Mesendoderm (in vitro differentiated cells): ENCODE results near the gene RENBP.
A peak's percentile ranks its signal among the peaks of the same experiment; 100 is the strongest.

Source experiments
- DNase-seq: peaks from one replicate; pipeline ENCODE4 v3.0.0; 2013
- H2AK5ac ChIP-seq: 2 replicates; pipeline ENCODE4 v1.6.1; 2013; ENCODE audit warnings: low read length, inconsistent platforms
- H2BK120ac ChIP-seq: 2 replicates; pipeline ENCODE4 v1.6.1; 2013; ENCODE audit warnings: low read depth, mild to moderate bottlenecking, low read length, moderate library complexity, mixed read lengths
- H2BK15ac ChIP-seq: replicated peaks from 2 replicates; pipeline ENCODE4 v1.6.1; 2013; ENCODE audit warnings: low read depth, mild to moderate bottlenecking, moderate library complexity
- H2BK5ac ChIP-seq: 2 replicates; pipeline ENCODE4 v1.6.1; 2013; ENCODE audit warnings: low read length, inconsistent platforms
- H3K18ac ChIP-seq: 2 replicates; pipeline ENCODE4 v1.6.1; 2013; ENCODE audit warnings: mild to moderate bottlenecking, low read length, mixed read lengths
- H3K23ac ChIP-seq: one replicate; pipeline ENCODE4 v1.6.1; 2013; ENCODE audit warnings: low read length
- H3K27ac ChIP-seq: 2 replicates; pipeline ENCODE4 v1.5.1; 2013; ENCODE audit warnings: low read depth, mild to moderate bottlenecking, inconsistent platforms, low read length, moderate library complexity
- H3K27me3 ChIP-seq: 2 replicates; pipeline ENCODE4 v1.6.1; 2013; ENCODE audit warnings: low read length, control low read depth, mild to moderate bottlenecking, inconsistent platforms; ENCODE audit not compliant: insufficient read depth, poor library complexity
- H3K36me3 ChIP-seq: 2 replicates; pipeline ENCODE4 v1.6.1; 2013; ENCODE audit warnings: low read length, inconsistent platforms; ENCODE audit not compliant: control insufficient read depth, insufficient read depth
- H3K4ac ChIP-seq: one replicate; pipeline ENCODE4 v1.6.1; 2013; ENCODE audit warnings: low read depth, mild to moderate bottlenecking, low read length, moderate library complexity
- H3K4me1 ChIP-seq: 2 replicates; pipeline ENCODE4 v1.6.1; 2013; ENCODE audit warnings: low read depth, low read length, inconsistent platforms; ENCODE audit not compliant: control insufficient read depth
- H3K4me2 ChIP-seq: 2 replicates; pipeline ENCODE4 v1.6.1; 2013; ENCODE audit warnings: low read length
- H3K4me3 ChIP-seq: 2 replicates; pipeline ENCODE4 v1.5.1; 2013; ENCODE audit warnings: mild to moderate bottlenecking, low read length
- H3K56ac ChIP-seq: one replicate; pipeline ENCODE4 v1.6.1; 2013; ENCODE audit warnings: low read length
- H3K79me1 ChIP-seq: 2 replicates; pipeline ENCODE4 v1.6.1; 2013; ENCODE audit warnings: low read length, inconsistent platforms
- H3K79me2 ChIP-seq: 2 replicates; pipeline ENCODE4 v1.6.1; 2013; ENCODE audit warnings: mild to moderate bottlenecking, low read length; ENCODE audit not compliant: control insufficient read depth, insufficient read depth
- H3K9ac ChIP-seq: 2 replicates; pipeline ENCODE4 v1.6.1; 2013; ENCODE audit warnings: low read length, inconsistent platforms
- H4K5ac ChIP-seq: one replicate; pipeline ENCODE4 v1.6.1; 2013; ENCODE audit warnings: low read length
- H4K8ac ChIP-seq: one replicate; pipeline ENCODE4 v1.6.1; 2013; ENCODE audit warnings: low read depth, mild to moderate bottlenecking, control low read depth, low read length, moderate library complexity
- WGBS: extraction: QIAGEN DNeasy Blood & Tissue Kit; methylation state at CpG from one replicate; pipeline ENCODE4 v1.1.7; 2013; ENCODE audit warnings: low lambda C conversion rate, missing lambda C conversion rate; ENCODE audit not compliant: insufficient coverage; ENCODE audit errors: extremely low coverage; 5-methylcytosine and 5-hydroxymethylcytosine counted together

Gene RENBP

DNA sequence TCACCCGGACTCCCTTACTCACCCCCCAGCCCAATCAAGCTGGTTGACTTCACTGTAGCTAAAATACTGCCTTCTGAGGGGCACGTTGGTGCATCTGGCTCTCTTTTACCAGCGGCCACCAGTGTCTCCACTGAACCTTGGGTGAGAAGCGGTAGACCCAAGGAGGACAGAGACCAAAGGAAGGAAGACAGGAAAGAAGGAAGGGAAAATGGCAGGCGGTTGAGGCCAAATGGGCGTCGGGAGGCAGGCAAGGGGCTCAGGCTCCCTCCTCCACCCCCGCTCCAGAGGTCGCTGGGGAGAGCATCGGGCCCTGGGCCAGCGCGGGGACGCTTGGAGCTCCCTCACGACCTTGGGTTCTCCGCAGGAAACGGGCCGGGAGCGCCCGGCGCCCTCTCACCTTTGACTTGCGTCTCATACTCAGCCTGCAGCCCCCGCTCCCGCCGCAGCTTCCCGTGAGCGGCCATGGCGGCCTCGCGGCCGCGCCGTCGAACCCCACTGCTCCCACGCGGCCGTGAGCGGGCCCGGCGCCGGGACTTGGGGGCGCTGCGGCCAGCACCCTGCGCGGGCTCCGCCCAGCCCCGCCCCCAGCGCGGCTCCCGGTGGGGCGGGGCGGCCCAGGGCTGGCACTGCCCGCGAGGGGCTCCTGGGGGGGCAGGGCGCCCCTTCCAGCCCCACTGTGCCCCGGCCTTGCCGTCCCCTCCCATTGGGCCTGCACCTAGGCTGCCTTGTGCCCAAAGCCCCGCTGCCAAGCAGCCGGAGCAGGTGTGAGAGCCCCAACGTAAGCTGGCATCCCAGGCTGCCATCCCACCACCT lies 18.5 kb downstream of the RENBP start, which contains the start of gene ARHGAP4:
ARHGAP4 (minus strand) TSS at position 526 of the 813 bp plus-strand sequence; CDS start at position 464, 62 bp downstream.
- H3K56ac ChIP-seq: peak within 1 kb of the TSS; percentile 97
- H2AK5ac ChIP-seq: no peak within 1 kb of the TSS
- H4K8ac ChIP-seq: no peak within 1 kb of the TSS
- H3K9ac ChIP-seq: peak within 1 kb of the TSS; percentile 94
- peaks cover 1% of the 10 kb centered on the region for H3K79me1 ChIP-seq
- H3K23ac ChIP-seq: no peak within 1 kb of the TSS
- WGBS: no CpG with 5 or more reads among the region's 59 CpGs
- no peaks in the 10 kb centered on the region for H3K36me3 ChIP-seq
- peak; percentile 73 for DNase-seq
- H3K18ac ChIP-seq: peak within 1 kb of the TSS; percentile 56
- no peak within 1 kb of the TSS for H2BK5ac ChIP-seq
- H3K27me3 ChIP-seq: no peaks in the 10 kb centered on the region
- H3K79me2 ChIP-seq: no peaks in the 10 kb centered on the region
- H3K4me3 ChIP-seq: peak within 1 kb of the TSS; percentile 32
- no peak within 1 kb of the TSS for H4K5ac ChIP-seq
- H3K4me2 ChIP-seq: peak within 1 kb of the TSS; percentile 64
- peak within 1 kb of the TSS; percentile 96 for H3K27ac ChIP-seq
- peak within 1 kb of the TSS; percentile 77 for H3K4ac ChIP-seq
- peaks cover 3% of the 10 kb centered on the region for H3K4me1 ChIP-seq
- peak within 1 kb of the TSS; percentile 10 for H2BK15ac ChIP-seq
- H2BK120ac ChIP-seq: no peak within 1 kb of the TSS

DNA sequence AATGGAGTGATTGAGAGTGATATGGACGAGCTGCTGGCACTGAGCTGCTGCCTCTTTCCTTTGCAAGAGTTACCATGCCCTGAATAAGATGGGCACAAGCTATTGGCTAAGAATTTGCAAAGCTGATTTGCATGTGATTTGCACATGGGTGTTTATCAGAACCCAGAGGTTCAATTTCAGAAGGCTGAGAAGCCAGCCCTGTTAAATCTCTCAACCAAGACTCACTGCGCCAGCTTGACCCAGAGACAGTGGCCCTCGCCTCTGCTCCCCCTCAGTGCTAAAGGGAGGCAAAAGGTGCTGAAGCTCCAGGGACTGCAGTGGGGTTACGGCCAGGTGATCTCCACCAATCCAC lies 19.1 kb downstream of the RENBP start:
- Histone ChIP-seq H3K27ac (no peak overlapping the region), H3K4me3 (peak overlapping the region; percentile 32), H3K27me3 (no peaks in the 10 kb centered on the region), H4K8ac (no peak overlapping the region), H3K23ac (no peak overlapping the region), H2BK5ac (no peak overlapping the region), H3K18ac (peak overlapping the region; percentile 47), H2BK15ac (no peak overlapping the region), H2AK5ac (no peak overlapping the region), H3K36me3 (no peaks in the 10 kb centered on the region), H3K4ac (peak overlapping the region; percentile 70), H2BK120ac (no peak overlapping the region), H4K5ac (no peak overlapping the region), H3K79me2 (no peaks in the 10 kb centered on the region), H3K4me1 (peaks cover 3% of the 10 kb centered on the region), H3K79me1 (peaks cover 1% of the 10 kb centered on the region), H3K56ac (peak overlapping the region; percentile 86), H3K4me2 (peak overlapping the region; percentile 19), H3K9ac (peak overlapping the region; percentile 87)
- WGBS: no CpG with 5 or more reads among the region's 4 CpGs
- no peak for DNase-seq

GRCh38 chrX:153924149-153924861 lies 20.1 kb downstream of the RENBP start:
- Histone ChIP-seq H2BK5ac (no peak overlapping the region), H3K79me2 (no peaks in the 10 kb centered on the region), H3K4me2 (no peak overlapping the region), H3K27me3 (no peaks in the 10 kb centered on the region), H3K4me3 (no peak overlapping the region), H3K36me3 (no peaks in the 10 kb centered on the region), H4K8ac (no peak overlapping the region), H3K4ac (no peak overlapping the region), H3K4me1 (peaks cover 3% of the 10 kb centered on the region), H3K23ac (no peak overlapping the region), H3K79me1 (peaks cover 1% of the 10 kb centered on the region), H2AK5ac (no peak overlapping the region), H3K56ac (peak overlapping the region; percentile 60), H3K27ac (no peak overlapping the region), H2BK15ac (no peak overlapping the region), H3K9ac (no peak overlapping the region), H4K5ac (no peak overlapping the region), H2BK120ac (no peak overlapping the region), H3K18ac (no peak overlapping the region)
- DNase-seq: peak; percentile 69
- no CpG with 5 or more reads among the region's 14 CpGs for WGBS

GRCh38 chrX:153922932-153923857 lies 21.2 kb downstream of the RENBP start:
- Histone ChIP-seq H3K4me3 (no peak overlapping the region), H4K5ac (no peak overlapping the region), H3K18ac (no peak overlapping the region), H2BK15ac (no peak overlapping the region), H3K4me1 (peaks cover 3% of the 10 kb centered on the region), H4K8ac (no peak overlapping the region), H3K9ac (no peak overlapping the region), H2BK5ac (no peak overlapping the region), H3K27me3 (no peaks in the 10 kb centered on the region), H2AK5ac (no peak overlapping the region), H3K27ac (no peak overlapping the region), H3K79me1 (peaks cover 1% of the 10 kb centered on the region), H2BK120ac (no peak overlapping the region), H3K4ac (no peak overlapping the region), H3K23ac (no peak overlapping the region), H3K36me3 (no peaks in the 10 kb centered on the region), H3K4me2 (no peak overlapping the region), H3K79me2 (no peaks in the 10 kb centered on the region), H3K56ac (no peak overlapping the region)
- WGBS: no CpG with 5 or more reads among the region's 25 CpGs
- DNase-seq: no peak

DNA sequence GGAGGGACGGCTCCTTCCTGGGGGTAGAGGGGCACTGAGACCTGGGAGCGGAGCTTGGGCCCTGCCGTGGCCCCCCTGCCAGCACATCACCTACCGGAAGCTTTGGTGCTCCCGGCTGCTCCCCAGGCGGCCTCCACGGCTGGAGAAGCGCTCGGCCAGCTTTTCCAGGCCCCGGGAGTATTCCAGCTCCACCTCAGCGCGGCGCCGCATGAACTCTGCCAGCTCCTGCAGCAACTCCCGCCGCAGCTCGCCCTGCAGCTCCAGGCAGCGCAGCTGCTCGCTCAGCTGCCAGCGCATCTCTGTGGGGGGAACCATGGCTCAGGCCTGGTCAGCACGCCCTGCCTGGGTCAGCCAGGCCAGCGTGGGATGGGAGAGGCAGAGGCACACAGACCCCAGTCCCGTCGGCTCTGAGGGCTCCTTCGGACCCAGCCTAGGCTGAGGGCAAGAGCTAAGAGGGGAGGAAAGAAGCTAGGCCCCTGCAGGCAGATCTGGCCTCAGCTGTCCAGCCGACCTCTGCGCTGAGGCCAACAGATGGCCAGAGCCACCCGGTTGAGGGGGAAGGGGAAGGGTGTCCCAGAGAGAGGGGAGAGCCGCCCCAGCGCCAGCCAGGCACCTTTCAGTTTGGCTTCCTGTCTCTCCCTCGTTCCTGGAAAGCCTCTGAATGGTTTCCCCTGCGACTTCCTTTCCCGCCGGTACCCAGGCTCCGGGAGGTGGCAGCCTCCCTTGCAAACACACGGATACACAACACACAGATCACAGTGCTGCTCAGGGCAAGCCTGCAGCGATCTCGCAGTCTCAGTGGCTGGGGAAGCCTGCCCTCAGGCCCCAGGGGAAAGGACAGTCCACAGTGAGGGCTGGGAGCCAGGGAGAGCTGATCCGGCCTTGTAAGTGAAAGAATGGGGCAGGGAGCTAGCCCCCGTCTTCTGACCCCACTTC lies 22.7 kb downstream of the RENBP start:
- no peak overlapping the region for H3K18ac ChIP-seq
- no peaks in the 10 kb centered on the region for H3K79me2 ChIP-seq
- no peak overlapping the region for H2BK15ac ChIP-seq
- no peaks in the 10 kb centered on the region for H3K36me3 ChIP-seq
- no peak overlapping the region for H2BK5ac ChIP-seq
- H2AK5ac ChIP-seq: no peak overlapping the region
- no CpG with 5 or more reads among the region's 40 CpGs for WGBS
- no peak overlapping the region for H4K8ac ChIP-seq
- no peaks in the 10 kb centered on the region for H3K27me3 ChIP-seq
- H3K4me1 ChIP-seq: peaks cover 3% of the 10 kb centered on the region
- H3K56ac ChIP-seq: no peak overlapping the region
- no peak overlapping the region for H2BK120ac ChIP-seq
- H3K4ac ChIP-seq: no peak overlapping the region
- no peak for DNase-seq
- no peak overlapping the region for H3K9ac ChIP-seq
- H4K5ac ChIP-seq: no peak overlapping the region
- peaks cover 1% of the 10 kb centered on the region for H3K79me1 ChIP-seq
- H3K23ac ChIP-seq: no peak overlapping the region
- H3K27ac ChIP-seq: no peak overlapping the region
- H3K4me2 ChIP-seq: no peak overlapping the region
- no peak overlapping the region for H3K4me3 ChIP-seq
